Endodermal cell (in vitro differentiated cells): Measurements from ENCODE around the gene STK4. TPM values are rescaled to one million over a fixed set of nuclear protein-coding genes. Genes with fewer than 3 reads are reported as not detected.
A peak's percentile ranks its signal among the peaks of the same experiment; 100 is the strongest.

Source experiments
- DNase-seq: peaks from one replicate; pipeline ENCODE4 v3.0.0-alpha.2; 2017
- H3K27ac ChIP-seq: 2 replicates; pipeline ENCODE4 v1.5.1; 2013; ENCODE audit warnings: mild to moderate bottlenecking, low read depth, low read length, moderate library complexity
- H3K27me3 ChIP-seq: 2 replicates; pipeline ENCODE4 v1.6.1; 2013; ENCODE audit warnings: mild to moderate bottlenecking, low read length, moderate library complexity; ENCODE audit not compliant: insufficient read depth, control insufficient read depth, poor library complexity, severe bottlenecking
- H3K36me3 ChIP-seq: 2 replicates; pipeline ENCODE4 v1.7.0; 2013; ENCODE audit warnings: mild to moderate bottlenecking, low read length, moderate library complexity; ENCODE audit not compliant: control insufficient read depth, insufficient read depth
- H3K4me1 ChIP-seq: one replicate; pipeline ENCODE4 v1.7.0; 2013; ENCODE audit warnings: low read length; ENCODE audit not compliant: control insufficient read depth, insufficient read depth
- H3K4me3 ChIP-seq: 2 replicates; pipeline ENCODE4 v1.5.1; 2013; ENCODE audit warnings: mild to moderate bottlenecking, low read length, moderate library complexity
- H3K9ac ChIP-seq: 2 replicates; pipeline ENCODE4 v1.6.1; 2013; ENCODE audit warnings: mild to moderate bottlenecking, low read length, moderate library complexity; ENCODE audit not compliant: poor library complexity, severe bottlenecking; ENCODE audit errors: extremely low read depth
- H3K9me3 ChIP-seq: 2 replicates; pipeline ENCODE4 v1.6.1; 2013; ENCODE audit warnings: mild to moderate bottlenecking, low read length, moderate library complexity; ENCODE audit not compliant: control insufficient read depth
- H3K27ac Mint-ChIP-seq: 2 replicates; pipeline ENCODE4 v1.8.0; 2020; ENCODE audit warnings: mixed read lengths
- H3K27me3 Mint-ChIP-seq: 2 replicates; pipeline ENCODE4 v1.8.0; 2021; ENCODE audit warnings: mild to moderate bottlenecking, mixed read lengths; ENCODE audit not compliant: insufficient read depth
- H3K36me3 Mint-ChIP-seq: 2 replicates; pipeline ENCODE4 v1.8.0; 2020; ENCODE audit warnings: low read depth, mixed read lengths
- H3K4me1 Mint-ChIP-seq: 2 replicates; pipeline ENCODE4 v1.8.0; 2020; ENCODE audit warnings: mixed read lengths
- H3K4me3 Mint-ChIP-seq: 2 replicates; pipeline ENCODE4 v1.8.0; 2020; ENCODE audit warnings: mild to moderate bottlenecking, moderate library complexity, mixed read lengths
- H3K9me3 Mint-ChIP-seq: 2 replicates; pipeline ENCODE4 v1.8.0; 2020; ENCODE audit warnings: mild to moderate bottlenecking, mixed read lengths
- CTCF ChIP-seq: fragments of 200-600 bp; sonication (generic); conservative IDR thresholded peaks from 2 replicates; pipeline ENCODE4 v1.5.0; 2021; ENCODE audit warnings: antibody characterized with exemption, mild to moderate bottlenecking
- WGBS, 2 experiments: methylation state at CpG; one replicate each; pipeline versions ENCODE4 v1.1.5 to v1.1.7; 2013; ENCODE audit warnings: missing lambda C conversion rate in 2 of 2, mixed read lengths in 1 of 2; ENCODE audit not compliant: insufficient coverage in 1 of 2, insufficient read length in 1 of 2; 5-methylcytosine and 5-hydroxymethylcytosine counted together
- total RNA-seq, 2 donors: library from RNA; stranded (reverse); fragmentation: NEBNext Ultra II Directional in 1 of 2; extraction: Animal tissue kit (Norgen Biotek cat#: 25700) in 1 of 2; gene quantifications; 2 replicates in 1 of 2; 3 replicates in 1 of 2; pipeline ENCODE4 v1.2.1, GENCODE V29; 2021

The STK4 gene
- total RNA-seq, 2 donors from 2014 or later, result 29.2 to 33.1 TPM

DNA sequence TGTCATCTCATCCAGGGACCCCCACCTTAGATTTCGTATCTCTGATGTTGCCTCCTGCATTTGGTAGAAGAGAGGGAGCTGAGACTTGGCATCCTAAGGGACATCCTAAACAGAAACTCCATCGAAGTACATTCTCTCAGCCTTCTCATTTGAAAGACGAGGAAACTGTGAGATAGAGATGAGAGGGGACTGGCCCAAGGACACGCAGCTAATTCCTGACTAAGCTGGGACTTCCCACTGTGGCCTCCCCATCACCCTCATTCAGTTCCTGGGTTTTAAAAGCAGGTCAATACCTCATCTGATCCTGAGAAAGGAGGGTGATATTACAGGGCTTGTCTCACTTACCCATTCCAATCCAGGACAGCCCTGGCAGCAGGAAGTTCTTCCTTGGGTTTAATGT lies 149.5 kb downstream of the STK4 start:
- H3K4me3 Mint-ChIP-seq, result no peak overlapping the region
- Histone ChIP-seq H3K9ac (no peak overlapping the region), H3K27ac (no peak overlapping the region), H3K27me3 (no peaks in the 10 kb centered on the region), H3K36me3 (no peaks in the 10 kb centered on the region), H3K4me3 (no peak overlapping the region), H3K4me1 (no peaks in the 10 kb centered on the region), H3K9me3 (no peaks in the 10 kb centered on the region)
- H3K9me3 Mint-ChIP-seq, result no peaks in the 10 kb centered on the region
- H3K27ac Mint-ChIP-seq, result no peak overlapping the region
- no peak for DNase-seq
- no peaks in the 10 kb centered on the region for H3K4me1 Mint-ChIP-seq
- TF ChIP-seq CTCF, result no peak
- no peaks in the 10 kb centered on the region for H3K27me3 Mint-ChIP-seq
- no peaks in the 10 kb centered on the region for H3K36me3 Mint-ChIP-seq
- WGBS, 2 experiments, result 89 to 95% methylated on average over 3 to 4 of the region's 4 CpGs

- no peaks in the 10 kb centered on the region for H3K27me3 Mint-ChIP-seq
- no peak for DNase-seq
These were observed 151.3 kb downstream of the STK4 start for GRCh38 chr20:45117581-45117980.

GRCh38 chr20:45118028-45118427 lies 151.7 kb downstream of the STK4 start:
- Histone ChIP-seq H3K4me1 (no peaks in the 10 kb centered on the region), H3K27ac (no peak overlapping the region), H3K4me3 (no peak overlapping the region), H3K9me3 (no peaks in the 10 kb centered on the region), H3K9ac (no peak overlapping the region), H3K36me3 (no peaks in the 10 kb centered on the region), H3K27me3 (no peaks in the 10 kb centered on the region)
- Mint-ChIP-seq H3K9me3 (no peaks in the 10 kb centered on the region), H3K36me3 (no peaks in the 10 kb centered on the region), H3K4me3 (no peak overlapping the region), H3K27me3 (no peaks in the 10 kb centered on the region), H3K4me1 (no peaks in the 10 kb centered on the region), H3K27ac (no peak overlapping the region)
- DNase-seq, result no peak
- 92 to 100% methylated on average over 1 to 2 of the region's 2 CpGs for WGBS, 2 experiments
- peak; percentile 40 for TF ChIP-seq CTCF

More at GRCh38 chr20:45117581-45117980, 151.3 kb downstream of the STK4 start:
- Mint-ChIP-seq H3K4me1 (no peaks in the 10 kb centered on the region), H3K27ac (no peak overlapping the region), H3K36me3 (no peaks in the 10 kb centered on the region), H3K9me3 (no peaks in the 10 kb centered on the region), H3K4me3 (no peak overlapping the region)
- no peaks in the 10 kb centered on the region for H3K27me3 ChIP-seq
- WGBS, 2 experiments, result 87 to 88% methylated on average over 4 of the region's 4 CpGs
- no peak overlapping the region for H3K27ac ChIP-seq
- H3K4me3 ChIP-seq, result no peak overlapping the region
- no peaks in the 10 kb centered on the region for H3K4me1 ChIP-seq
- H3K9ac ChIP-seq, result no peak overlapping the region
- TF ChIP-seq CTCF, result no peak
- no peaks in the 10 kb centered on the region for H3K36me3 ChIP-seq
- H3K9me3 ChIP-seq, result no peaks in the 10 kb centered on the region
